Prostate gland (tissue), 2 donors: ENCODE results near the gene AGO4.

Source experiments
- CTCF ChIP-seq, 4 experiments: fragments of 200-600 bp in 2 of 4; fragments of 450-650 bp in 2 of 4; sonication (generic) in 2 of 4; IDR thresholded peaks; 1 replicate in 3 of 4; 2 replicates in 1 of 4; pipeline ENCODE4 v1.5.1; 2016 to 2019; ENCODE audit warnings: antibody characterized with exemption in 4 of 4, mild to moderate bottlenecking in 2 of 4, moderate library complexity in 2 of 4
- POLR2A ChIP-seq: fragments of 450-650 bp; IDR thresholded peaks from one replicate; pipeline ENCODE4 v1.6.1; 2016; ENCODE audit warnings: antibody characterized with exemption, mild to moderate bottlenecking

GRCh38 chr1:35854989-35855700 lies 47.3 kb downstream of the AGO4 start:
- TF ChIP-seq CTCF (IDR thresholded peaks at IDR 0.05): no peak
- no peak for TF ChIP-seq POLR2A
